ENCODE data around the gene F13A1. TPM values are rescaled to one million over a fixed set of nuclear protein-coding genes. Genes with fewer than 3 reads are reported as not detected.

F13A1 gene
- total RNA-seq, 2 donors from 2014 or later, result 100 to 494 TPM

GRCh38 chr6:6217855-6218758, 102.4 kb downstream of the F13A1 start:
- DNase-seq (ENCODE audit: low spot score), result no peak
- intact Hi-C loops (cut with DNase I), result no loop called here

- intact Hi-C loops (cut with DNase I), result no loop called here
- no peak for DNase-seq (ENCODE audit: low spot score)
Observed at GRCh38 chr6:6210994-6211393, 109.5 kb downstream of the F13A1 start.

DNA sequence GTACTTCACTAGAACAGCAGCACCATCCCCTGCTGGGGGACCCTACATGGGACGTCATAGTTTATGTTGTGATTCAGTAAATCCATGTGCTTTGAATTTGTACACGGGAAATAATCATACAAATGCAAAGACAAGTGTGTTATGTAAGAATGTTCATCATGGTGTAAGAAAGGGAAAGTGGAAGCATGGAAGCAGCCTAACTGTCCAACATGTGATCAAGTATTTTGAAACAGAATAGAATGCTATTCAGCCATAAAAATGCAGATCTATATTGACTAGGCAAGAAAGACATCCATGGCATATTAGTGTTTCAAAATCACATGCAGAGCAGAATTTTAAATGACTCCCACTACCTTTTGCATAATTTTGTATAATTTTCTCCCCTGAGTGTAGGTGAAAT, 117.6 kb downstream of the F13A1 start:
- no peak for DNase-seq (ENCODE audit: low spot score)
- intact Hi-C loops (cut with DNase I), result no loop called here

GRCh38 chr6:6201200-6201599, 119.3 kb downstream of the F13A1 start:
- intact Hi-C loops (cut with DNase I), result no loop called here
- no peak for DNase-seq (ENCODE audit: low spot score)

DNA sequence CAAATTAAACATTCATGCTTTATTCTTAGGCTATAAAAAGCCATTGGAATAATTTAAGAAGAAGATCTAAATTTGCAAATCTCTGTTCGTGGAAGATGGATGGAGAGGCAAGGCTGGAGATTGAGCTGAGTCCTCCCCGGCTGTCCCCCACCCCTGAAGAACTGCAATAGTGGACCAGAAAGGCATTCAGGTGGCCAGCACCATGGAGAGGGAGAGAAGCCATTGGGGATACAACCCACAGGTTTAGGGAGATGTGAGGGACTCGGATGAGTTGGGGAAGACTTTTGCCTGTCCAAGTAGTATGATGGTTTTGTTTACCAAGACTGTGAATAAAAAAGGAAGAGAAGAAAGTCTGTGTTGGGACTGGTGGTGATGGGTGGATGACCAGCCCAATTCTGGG, 120.8 kb downstream of the F13A1 start:
- DNase-seq (ENCODE audit: low spot score), result no peak
- intact Hi-C loops (cut with DNase I), result no loop called here

DNA sequence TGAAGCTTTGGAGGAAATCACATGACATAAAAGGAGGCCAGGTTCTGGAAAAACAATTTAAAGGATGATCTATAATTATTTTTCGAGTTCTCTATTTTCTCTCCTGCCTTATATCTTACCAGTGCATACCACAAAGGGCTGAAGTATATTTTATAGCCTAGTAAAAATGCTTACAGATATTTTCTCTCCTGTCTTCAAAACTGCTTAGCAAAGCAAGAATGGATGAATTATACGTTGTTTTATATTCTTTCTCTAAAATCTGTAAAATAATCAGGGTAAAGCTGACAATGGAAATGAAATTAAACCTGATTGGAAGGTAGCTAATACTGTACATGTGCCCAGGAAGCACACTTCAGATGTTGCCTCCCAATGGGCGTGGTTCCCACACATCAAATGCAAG, 123.7 kb downstream of the F13A1 start:
- intact Hi-C loops (cut with DNase I), result no loop called here

DNA sequence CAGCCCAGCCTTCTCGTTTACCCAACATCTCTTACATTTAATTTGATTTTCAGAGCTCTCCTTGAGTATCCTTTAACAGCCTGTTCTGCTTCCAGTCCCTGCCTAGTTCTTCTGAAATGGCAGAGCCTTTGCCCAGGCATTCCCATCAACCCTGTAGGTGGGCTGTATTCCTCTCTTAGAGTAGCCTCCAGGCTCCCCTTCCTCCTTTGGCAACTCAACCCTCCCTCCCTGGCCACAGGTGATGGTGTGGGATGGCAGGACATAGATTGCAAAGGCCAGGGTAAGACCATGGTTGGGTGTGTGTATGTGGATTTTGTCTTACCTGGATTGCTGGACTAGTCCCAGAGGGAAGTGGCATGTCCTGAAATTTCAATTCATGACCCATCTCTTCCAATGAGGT, 125.4 kb downstream of the F13A1 start:
- DNase-seq (ENCODE audit: low spot score), result no peak
- intact Hi-C loops (cut with DNase I), result no loop called here

More for the DNA sequence above, 123.7 kb downstream of the F13A1 start:
- no peak for DNase-seq (ENCODE audit: low spot score)

GRCh38 chr6:6193221-6193745, 127.2 kb downstream of the F13A1 start:
- DNase-seq (ENCODE audit: low spot score), result no peak
- intact Hi-C loops (cut with DNase I), result no loop called here

DNA sequence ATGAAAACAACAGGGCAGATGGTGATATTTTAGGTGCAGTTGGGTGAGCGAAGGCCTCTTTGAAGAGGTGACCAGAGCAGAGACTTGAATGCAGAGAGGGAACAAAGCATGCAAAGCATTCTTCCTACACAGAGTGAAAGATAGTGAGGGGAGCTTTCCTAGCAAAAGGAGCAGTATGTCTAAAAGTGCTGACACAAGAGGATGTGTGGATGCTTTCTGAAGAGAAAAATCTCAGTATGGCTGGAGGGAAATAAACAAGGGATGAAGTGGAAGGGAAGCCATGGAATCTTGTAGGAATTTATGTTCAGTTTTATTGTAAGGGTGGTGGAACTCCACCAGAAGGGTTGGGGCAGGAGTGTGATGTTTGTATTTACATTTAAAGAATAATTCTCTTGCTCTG, 128.6 kb downstream of the F13A1 start:
- no peak for DNase-seq (ENCODE audit: low spot score)
- intact Hi-C loops (cut with DNase I), result no loop called here

GRCh38 chr6:6191476-6191875, 129.0 kb downstream of the F13A1 start:
- no peak for DNase-seq (ENCODE audit: low spot score)
- intact Hi-C loops (cut with DNase I), result no loop called here

- no peak for DNase-seq (ENCODE audit: low spot score)
- intact Hi-C loops (cut with DNase I), result no loop called here
Observed at GRCh38 chr6:6180684-6181083, 139.8 kb downstream of the F13A1 start.

DNA sequence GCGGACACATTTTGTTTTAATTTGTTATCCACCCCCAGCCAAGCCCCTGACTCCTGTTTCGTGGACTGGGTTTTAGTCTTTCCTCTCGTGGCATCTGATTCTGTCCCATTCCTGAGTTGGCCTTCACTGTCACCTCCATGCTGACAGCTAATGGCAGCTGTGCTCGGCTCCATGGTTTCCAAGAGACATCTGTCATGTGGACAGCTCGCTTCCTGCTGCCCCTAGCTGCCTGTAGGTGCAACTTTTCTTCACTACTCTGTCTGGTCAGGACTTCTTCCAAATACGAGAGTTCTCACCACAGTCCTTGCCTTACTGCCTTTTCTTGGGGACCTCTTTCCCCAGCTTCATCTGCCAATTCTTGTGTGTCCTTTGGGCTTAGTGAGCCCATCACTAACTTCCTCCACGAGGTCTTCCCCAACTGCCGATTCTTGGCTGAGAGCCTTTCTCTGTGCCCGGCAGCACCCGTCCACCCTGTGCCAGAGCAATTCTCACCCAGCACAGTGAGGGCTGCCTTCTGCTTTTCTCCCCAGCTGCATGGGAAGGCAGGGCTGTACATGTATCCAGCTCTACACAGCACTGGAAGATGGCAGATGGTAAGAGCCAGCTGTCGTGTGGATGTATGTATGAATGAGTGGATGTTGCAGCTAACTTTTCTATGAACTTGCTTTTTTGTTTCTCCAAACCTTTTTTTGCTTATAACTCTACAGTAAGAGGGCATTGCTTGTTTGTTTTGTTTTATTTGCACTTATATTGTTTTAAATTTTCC, 140.4 kb downstream of the F13A1 start:
- DNase-seq (ENCODE audit: low spot score), result no peak
- intact Hi-C loops (cut with DNase I), result no loop called here

DNA sequence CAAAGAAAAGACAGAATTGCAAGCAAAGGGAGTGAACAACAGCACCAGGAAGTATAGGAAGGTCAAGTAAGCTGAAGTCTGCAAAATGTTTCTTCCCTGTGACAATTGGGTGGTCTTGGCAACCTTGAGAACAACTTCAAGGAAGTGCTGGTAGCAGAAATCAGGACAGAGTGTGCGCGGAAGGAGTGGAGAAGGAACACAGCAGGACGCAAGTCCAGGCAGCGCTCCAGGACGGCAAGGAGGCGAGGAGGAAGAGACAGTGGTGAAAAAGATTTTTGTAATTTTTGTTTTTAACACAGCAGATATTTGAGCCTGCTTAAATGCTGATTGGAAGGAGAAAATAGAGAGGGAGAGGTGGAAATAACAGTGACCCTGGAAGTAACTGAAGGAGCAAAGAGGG, 141.7 kb downstream of the F13A1 start:
- intact Hi-C loops (cut with DNase I), result no loop called here
- no peak for DNase-seq (ENCODE audit: low spot score)

- intact Hi-C loops (cut with DNase I), result no loop called here
- no peak for DNase-seq (ENCODE audit: low spot score)
Observed at GRCh38 chr6:6177754-6178153, 142.7 kb downstream of the F13A1 start.

DNA sequence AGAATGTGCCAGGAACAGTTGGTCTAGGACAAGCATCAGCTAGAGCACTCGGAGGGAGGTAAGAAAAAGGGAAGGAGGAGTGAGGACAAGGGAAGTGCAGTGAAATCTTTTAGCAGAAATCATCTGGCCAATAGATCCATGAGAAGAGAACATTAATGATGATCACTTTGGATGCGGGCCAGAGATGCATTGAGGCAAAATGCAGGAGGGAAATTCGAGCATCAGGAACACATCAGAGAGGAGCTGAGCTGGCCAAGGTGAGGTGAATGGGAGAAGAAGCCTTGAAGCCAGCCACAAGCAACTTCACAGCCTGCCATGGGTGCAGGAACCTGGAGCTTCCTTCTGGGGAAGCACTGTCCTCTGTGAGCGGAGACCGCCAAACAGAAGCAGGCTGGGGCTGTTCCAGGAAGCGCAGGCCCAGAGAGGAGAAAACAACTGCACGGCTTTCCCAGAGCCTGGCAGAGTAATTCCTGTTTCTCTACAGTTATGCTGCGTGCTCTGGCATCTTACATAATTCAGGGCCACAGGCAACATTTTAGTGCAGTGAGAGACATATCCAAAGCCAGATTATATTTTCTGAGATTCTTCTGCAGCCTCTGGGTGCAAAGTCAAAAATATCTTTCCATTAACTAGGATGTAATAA, 143.8 kb downstream of the F13A1 start:
- no peak for DNase-seq (ENCODE audit: low spot score)
- intact Hi-C loops (cut with DNase I), result no loop called here

DNA sequence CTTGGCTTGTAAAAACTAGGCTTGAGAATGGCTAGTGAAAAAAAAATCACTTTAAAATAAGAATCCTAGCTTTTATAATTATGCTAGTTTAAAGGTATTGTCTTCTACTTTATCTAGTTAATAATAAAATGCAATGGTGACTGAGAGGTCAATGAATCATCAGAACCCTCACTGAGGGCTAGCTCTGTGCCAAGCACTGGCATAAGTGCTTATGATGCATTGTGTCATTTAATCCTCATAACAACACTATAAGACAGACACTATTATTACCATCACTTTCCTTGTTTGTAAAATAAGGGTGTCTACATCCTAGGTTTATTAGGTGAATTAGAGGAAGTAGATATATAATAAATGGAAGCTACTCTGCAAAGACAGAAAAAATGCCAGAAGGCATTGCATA, 144.3 kb downstream of the F13A1 start:
- no peak for DNase-seq (ENCODE audit: low spot score)
- intact Hi-C loops (cut with DNase I), result no loop called here

DNA sequence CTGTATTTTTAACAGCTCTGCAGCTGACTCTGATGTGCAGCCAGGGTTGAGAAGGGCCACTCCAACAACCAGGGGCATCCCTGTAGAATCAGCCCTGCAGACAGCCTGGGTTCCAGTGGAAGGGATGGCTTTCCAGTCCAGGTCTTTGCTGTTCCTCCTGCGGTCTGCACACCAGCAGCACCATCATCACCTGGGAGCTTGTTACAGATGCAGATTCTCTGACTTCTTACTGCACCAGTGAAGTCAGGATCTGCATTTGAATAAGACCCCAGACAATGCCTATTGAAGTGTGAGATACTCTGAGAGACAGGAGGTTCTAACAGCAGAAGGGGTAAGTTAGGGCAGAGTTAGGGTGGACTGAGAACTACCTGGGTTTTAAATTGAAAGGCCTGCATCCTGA, 151.3 kb downstream of the F13A1 start:
- intact Hi-C loops (cut with DNase I), result no loop called here
- DNase-seq (ENCODE audit: low spot score), result no peak

DNA sequence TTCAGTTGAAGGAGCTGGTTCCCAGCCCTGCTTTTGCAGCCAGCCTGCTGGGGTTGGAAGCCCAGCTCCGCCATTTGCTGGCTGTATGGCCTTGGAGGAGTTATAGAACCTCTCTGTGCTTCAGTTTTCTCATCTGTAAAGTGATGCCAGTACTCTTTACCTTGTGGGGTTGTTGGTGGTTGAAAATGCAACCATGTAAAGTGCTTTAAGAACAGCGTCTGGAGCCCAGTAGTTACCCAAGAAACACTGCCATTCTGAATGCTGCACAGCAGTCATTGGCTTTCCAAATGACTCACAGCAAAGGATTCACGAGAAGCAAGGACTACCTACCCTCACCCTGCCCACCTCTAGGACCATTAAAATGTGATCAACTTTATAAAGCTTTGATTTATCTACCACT, 154.4 kb downstream of the F13A1 start:
- DNase-seq (ENCODE audit: low spot score), result no peak
- intact Hi-C loops (cut with DNase I), result no loop called here

DNA sequence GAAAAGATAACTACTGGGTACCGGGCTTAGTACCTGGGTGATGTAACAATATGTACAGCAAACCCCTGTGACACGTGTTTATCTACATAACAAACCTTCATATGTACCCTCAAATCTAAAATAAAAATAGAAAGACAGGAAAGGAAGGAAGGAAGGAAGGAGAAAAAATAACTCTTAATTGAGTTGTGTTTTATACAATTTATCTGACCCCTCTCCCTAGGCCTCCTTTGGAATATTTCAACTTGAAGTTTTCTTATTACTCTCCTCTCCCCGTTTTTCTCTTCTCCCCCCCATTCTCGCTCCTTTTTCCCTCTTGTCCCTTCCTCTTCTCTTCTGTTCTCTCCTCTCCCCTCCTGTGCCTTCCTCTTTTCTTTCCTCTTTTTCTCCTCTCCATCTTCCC, 156.1 kb downstream of the F13A1 start:
- intact Hi-C loops (cut with DNase I), result no loop called here

GRCh38 chr6:6154335-6154734, 166.1 kb downstream of the F13A1 start:
- DNase-seq (ENCODE audit: low spot score), result no peak
- intact Hi-C loops (cut with DNase I), result no loop called here

More for the DNA sequence above, 156.1 kb downstream of the F13A1 start:
- no peak for DNase-seq (ENCODE audit: low spot score)
